Mesodermal cell (in vitro differentiated cells): ENCODE results near the gene UGT1A9.

Experiments
- H3K27ac ChIP-seq: 2 replicates; pipeline ENCODE4 v1.7.0; 2013; ENCODE audit warnings: mild to moderate bottlenecking, low read depth, low read length, moderate library complexity; ENCODE audit not compliant: severe bottlenecking
- H3K36me3 ChIP-seq: 2 replicates; pipeline ENCODE4 v1.7.1; 2013; ENCODE audit warnings: mild to moderate bottlenecking, low read length, moderate library complexity; ENCODE audit not compliant: control insufficient read depth, insufficient read depth
- H3K4me1 ChIP-seq: one replicate; pipeline ENCODE4 v1.7.1; 2013; ENCODE audit warnings: mild to moderate bottlenecking, low read length; ENCODE audit not compliant: insufficient read depth, control insufficient read depth, poor library complexity, severe bottlenecking
- H3K4me3 ChIP-seq: 2 replicates; pipeline ENCODE4 v1.7.0; 2013; ENCODE audit warnings: low read length, control low read depth, mild to moderate bottlenecking; ENCODE audit not compliant: insufficient read depth, poor library complexity, severe bottlenecking; ENCODE audit errors: extremely low read depth
- H3K9me3 ChIP-seq: 2 replicates; pipeline ENCODE4 v1.7.1; 2013; ENCODE audit warnings: mild to moderate bottlenecking, low read length, moderate library complexity; ENCODE audit not compliant: control insufficient read depth
- WGBS, 2 experiments: methylation state at CpG; one replicate each; pipeline ENCODE4 v1.1.5; 2013; ENCODE audit warnings: missing lambda C conversion rate in 2 of 2; ENCODE audit not compliant: insufficient coverage in 2 of 2; 5-methylcytosine and 5-hydroxymethylcytosine counted together

The UGT1A9 gene

DNA sequence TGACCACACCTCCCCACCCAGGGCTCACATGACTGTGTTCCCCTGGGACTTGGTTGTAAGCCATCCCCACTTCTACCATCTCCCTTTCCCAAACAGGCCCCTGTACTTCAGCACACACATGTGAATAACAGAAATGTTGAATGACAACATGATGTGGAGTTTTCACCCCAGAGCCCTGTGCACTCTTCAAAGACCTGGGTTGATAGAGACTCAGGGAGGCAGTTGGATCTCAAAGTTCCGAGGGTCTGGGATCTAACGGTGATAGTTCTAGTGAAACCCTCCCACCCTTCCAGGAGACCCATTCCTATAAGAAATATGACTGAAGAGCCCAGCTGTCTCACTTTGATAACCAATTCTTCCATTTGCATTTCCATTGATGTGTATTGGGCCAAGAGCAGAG, 106.3 kb downstream of the UGT1A9 start, which contains the start of gene MROH2A:
MROH2A (plus strand) TSS at position 301 of the 400 bp plus-strand sequence. CDS start 1,029 bp downstream, outside the sequence.
- H3K4me3 ChIP-seq: no peak within 1 kb of the TSS
- no peaks in the 10 kb centered on the region for H3K4me1 ChIP-seq
- H3K9me3 ChIP-seq: peaks cover 4% of the 10 kb centered on the region
- no peak within 1 kb of the TSS for H3K27ac ChIP-seq
- 50 to 80% methylated on average over 1 to 2 of the region's 2 CpGs for WGBS, 2 experiments
- no peaks in the 10 kb centered on the region for H3K36me3 ChIP-seq

DNA sequence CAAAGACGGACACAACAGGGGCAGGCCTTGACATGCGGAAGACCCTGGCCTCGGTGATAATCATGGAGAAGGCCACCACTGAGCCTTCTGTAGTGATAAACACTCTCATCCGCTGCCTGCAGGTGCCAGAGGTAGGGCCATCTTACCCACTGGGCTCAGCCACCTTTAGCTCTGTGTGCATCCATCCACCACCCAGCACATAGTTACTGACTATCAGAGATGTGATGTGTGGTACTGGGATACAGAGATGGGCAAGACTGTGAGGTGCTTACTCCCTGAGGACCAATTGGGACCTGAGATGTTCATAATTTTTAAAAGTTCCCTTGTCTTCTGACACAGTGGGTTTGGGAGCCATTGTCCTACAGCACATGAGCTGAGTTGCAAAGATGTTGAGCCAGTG, 108.0 kb downstream of the UGT1A9 start:
- H3K4me3 ChIP-seq: no peak overlapping the region

DNA sequence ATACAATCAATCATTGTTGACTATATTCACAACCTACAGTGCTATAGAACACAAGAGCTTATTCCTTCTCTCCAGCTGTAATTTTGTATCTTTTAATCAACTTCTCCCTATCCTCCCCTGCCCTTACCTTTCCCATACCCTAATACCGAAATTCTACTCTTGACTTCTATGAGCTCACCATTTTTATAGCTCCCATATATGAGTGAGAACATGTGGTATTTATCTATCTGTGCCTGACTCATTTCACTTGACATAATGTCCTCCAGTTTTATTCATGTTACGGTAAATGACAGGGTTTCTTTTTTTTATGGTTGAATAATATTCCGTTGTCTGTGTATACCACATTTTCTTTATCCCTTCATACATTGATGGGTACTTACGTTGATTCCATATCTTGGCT, 109.1 kb downstream of the UGT1A9 start:
- H3K4me3 ChIP-seq: no peak overlapping the region
- H3K9me3 ChIP-seq: peaks cover 4% of the 10 kb centered on the region
- no peaks in the 10 kb centered on the region for H3K36me3 ChIP-seq
- H3K27ac ChIP-seq: no peak overlapping the region
- WGBS, 2 experiments: no CpG with 5 or more reads among the region's 4 CpGs
- H3K4me1 ChIP-seq: no peaks in the 10 kb centered on the region

More for the DNA sequence above, 108.0 kb downstream of the UGT1A9 start:
- Histone ChIP-seq H3K27ac (no peak overlapping the region), H3K36me3 (no peaks in the 10 kb centered on the region), H3K9me3 (peaks cover 4% of the 10 kb centered on the region), H3K4me1 (no peaks in the 10 kb centered on the region)
- 91 to 96% methylated on average over 3 of the region's 4 CpGs for WGBS, 2 experiments

DNA sequence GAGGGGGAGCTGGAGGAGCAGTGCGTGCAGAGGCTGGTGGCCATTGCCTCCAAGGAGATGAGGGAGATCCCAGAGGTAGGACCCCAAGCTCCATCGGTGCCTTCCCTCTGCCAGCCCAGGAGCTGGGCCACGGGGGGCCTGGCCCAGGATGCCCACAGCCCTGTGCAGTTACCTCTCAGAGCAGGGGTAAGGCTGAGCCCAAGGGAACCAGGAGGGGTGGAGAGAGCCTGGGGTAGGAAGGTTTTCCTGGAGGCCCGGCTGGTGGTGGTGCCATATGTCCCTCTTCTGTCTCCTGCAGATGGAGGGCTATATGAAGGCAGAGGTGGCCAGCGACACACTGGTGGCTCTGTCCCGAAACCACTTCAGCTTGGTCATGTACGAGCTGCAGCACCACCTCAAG, 117.9 kb downstream of the UGT1A9 start:
- 91 to 94% methylated on average over 4 to 6 of the region's 7 CpGs for WGBS, 2 experiments
- Histone ChIP-seq H3K4me1 (no peaks in the 10 kb centered on the region), H3K4me3 (no peak overlapping the region), H3K9me3 (no peaks in the 10 kb centered on the region), H3K36me3 (no peaks in the 10 kb centered on the region), H3K27ac (no peak overlapping the region)

DNA sequence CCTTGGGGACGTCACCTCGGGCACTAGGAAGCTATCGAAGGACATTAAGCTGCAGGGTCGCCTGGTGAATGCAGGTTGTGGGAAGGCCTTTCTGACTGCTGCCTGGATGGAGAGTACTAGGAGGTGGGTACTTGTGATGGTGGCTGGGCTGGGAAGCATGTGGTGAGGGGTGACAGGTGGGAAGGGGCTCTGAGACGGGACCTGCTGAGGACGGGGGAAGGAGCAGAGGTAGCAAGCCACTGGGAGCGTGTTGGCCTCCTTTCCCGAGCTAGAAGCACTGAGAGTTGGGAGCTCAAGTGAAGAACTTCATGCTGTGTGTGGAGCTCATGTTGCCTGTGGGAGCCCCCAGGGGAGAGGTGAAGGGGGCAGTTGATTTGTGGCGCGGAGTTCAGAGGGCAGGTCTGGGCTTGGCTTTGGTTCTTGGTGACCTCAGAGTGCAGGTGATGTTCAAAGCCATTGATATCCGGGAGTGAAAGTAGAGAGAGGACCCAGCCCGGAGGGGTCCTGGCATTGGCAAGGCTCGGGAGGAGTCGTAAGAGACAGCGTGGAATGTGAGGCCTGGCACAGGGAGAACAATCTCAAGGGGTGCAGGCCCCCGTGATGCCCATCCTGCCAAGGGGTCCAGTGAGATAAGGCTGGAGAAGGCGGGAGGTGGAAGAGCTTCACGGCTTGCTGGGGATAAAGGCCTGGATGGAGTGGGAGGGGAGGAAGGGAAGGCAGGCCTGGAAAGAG, 119.6 kb downstream of the UGT1A9 start:
- H3K9me3 ChIP-seq: no peaks in the 10 kb centered on the region
- no peaks in the 10 kb centered on the region for H3K36me3 ChIP-seq
- no peak overlapping the region for H3K4me3 ChIP-seq
- no peaks in the 10 kb centered on the region for H3K4me1 ChIP-seq
- H3K27ac ChIP-seq: no peak overlapping the region
- WGBS, 2 experiments: 93 to 94% methylated on average over 12 to 18 of the region's 18 CpGs

DNA sequence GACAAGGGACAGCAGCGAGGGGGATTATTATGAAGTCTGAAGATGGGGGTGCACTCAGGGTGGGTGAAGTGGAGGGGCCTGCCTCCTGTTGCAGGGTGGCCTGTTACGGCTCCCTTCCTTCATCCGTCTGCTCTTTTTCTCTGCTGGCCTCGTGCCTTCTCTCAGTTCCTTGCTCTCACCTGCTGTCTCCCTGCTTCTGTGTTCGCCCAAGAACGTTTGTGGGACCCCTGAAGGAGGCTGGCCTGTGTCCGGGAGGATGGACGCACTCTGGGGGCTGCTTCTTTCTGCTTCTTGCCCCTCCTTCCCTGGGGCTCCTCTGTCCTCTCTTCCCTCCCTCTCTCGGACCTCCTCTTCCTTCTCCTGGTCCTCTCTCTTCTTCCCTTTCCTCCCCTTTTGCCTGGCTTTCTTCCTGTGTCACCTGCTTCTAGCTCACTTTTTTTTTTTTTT, 120.2 kb downstream of the UGT1A9 start:
- H3K27ac ChIP-seq: no peak overlapping the region
- H3K36me3 ChIP-seq: no peaks in the 10 kb centered on the region
- H3K4me3 ChIP-seq: no peak overlapping the region
- no peaks in the 10 kb centered on the region for H3K9me3 ChIP-seq
- 82 to 92% methylated on average over 9 of the region's 9 CpGs for WGBS, 2 experiments
- H3K4me1 ChIP-seq: no peaks in the 10 kb centered on the region

DNA sequence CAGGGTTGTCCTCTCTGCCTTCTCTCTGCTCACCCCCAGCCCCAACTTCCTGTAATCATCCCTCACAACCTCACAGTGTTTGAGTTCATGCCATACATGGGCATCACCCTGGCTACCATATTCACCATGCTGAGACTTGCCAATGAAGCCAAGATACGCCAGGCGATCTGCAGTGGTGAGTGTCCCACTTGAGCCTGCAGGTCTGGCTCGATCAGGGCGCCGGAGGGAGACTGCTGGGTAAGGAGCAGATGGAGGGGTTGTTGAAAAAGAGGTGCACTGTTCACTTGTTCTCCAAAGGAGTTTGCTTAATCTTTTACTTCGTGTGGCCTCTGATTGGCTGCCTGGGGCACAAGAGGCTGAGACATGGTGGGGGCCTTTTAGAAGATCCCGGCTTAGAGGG, 121.0 kb downstream of the UGT1A9 start:
- no peaks in the 10 kb centered on the region for H3K4me1 ChIP-seq
- 87 to 99% methylated on average over 7 of the region's 7 CpGs for WGBS, 2 experiments
- no peak overlapping the region for H3K27ac ChIP-seq
- H3K36me3 ChIP-seq: no peaks in the 10 kb centered on the region
- no peak overlapping the region for H3K4me3 ChIP-seq
- no peaks in the 10 kb centered on the region for H3K9me3 ChIP-seq

DNA sequence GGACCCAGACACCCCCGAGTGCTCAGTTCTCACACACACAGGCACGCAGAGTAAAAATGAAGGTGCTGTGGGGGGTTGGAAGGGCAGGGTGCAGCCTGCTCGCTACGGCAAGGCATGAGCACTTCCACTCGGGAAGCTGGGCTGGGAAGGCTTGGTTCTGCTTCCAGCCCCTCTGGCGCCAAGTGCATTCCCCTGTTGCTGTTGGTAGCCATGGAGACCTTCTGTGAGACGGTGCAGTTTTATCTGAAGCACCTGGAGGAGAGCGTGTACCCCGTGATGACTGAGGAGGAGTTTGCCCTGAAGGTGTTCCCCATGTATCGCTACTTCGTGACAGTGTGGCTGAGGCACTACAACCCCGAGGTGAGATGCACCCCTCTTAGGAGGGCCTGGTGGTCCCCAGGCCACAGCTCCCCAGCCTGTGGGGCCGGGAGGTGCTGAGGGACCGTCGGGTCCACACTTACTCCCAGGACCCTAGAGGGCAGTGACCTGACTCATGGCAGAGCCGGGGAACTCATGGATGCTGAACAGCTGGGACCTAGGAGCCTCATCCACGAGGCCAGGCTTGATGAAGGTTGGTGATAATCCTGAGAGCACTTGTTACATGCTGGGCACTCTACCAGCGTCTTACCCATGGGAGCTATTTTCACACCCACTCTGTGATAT, 121.9 kb downstream of the UGT1A9 start:
- WGBS, 2 experiments: 90 to 93% methylated on average over 14 to 16 of the region's 18 CpGs
- no peaks in the 10 kb centered on the region for H3K9me3 ChIP-seq
- H3K4me3 ChIP-seq: no peak overlapping the region
- no peaks in the 10 kb centered on the region for H3K36me3 ChIP-seq
- H3K27ac ChIP-seq: no peak overlapping the region
- no peaks in the 10 kb centered on the region for H3K4me1 ChIP-seq

DNA sequence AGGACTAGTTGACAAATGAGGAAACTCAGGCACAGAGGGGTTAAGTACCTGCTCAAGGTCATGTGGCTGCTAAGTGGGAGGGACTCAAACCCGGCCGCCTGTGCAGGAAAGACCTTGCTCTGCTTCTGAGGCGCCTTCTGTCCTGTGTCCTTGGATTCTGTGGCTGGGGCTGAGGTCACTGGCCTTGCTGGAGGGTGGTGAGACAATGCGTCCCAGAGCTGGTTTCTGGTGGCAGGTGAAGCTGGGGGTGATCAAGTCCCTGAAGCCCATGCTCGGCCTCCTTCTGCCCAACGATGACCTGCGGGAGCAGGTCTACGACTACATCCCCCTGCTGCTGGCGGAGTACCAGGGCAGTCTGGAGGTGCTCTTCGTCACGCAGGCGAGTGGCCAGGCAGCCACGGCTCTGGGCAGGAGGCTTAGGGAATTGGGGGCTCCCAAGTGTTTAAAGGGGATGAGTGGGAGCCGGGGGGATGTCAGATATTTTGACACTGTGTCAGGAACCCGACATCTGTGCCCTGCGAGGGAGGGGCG, 122.5 kb downstream of the UGT1A9 start:
- no peak overlapping the region for H3K27ac ChIP-seq
- no peak overlapping the region for H3K4me3 ChIP-seq
- H3K36me3 ChIP-seq: no peaks in the 10 kb centered on the region
- H3K4me1 ChIP-seq: no peaks in the 10 kb centered on the region
- H3K9me3 ChIP-seq: no peaks in the 10 kb centered on the region
- 90% methylated on average over 13 to 16 of the region's 17 CpGs for WGBS, 2 experiments

DNA sequence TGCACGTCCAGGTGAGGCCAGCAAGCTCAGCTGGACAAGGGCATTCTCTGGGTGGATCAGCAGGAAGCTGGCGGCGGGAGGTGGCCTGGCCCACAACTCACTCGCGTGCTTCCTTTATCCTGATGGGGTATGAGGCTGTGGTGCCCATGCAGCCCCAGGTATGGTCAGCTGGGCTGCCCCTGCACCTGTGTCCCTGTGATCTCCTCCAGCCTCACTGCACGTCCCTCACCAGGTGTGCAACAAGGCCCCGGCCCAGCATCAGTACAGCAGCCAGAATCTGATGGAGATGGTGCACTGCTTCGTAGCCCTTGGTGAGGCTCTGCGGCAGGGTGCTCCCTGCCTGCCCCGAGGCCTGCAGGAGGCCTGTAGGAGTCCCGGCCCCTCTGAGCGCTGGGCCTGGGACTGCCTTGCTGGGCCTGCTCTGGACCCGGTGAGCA, 124.1 kb downstream of the UGT1A9 start:
- 91 to 96% methylated on average over 13 of the region's 13 CpGs for WGBS, 2 experiments

DNA sequence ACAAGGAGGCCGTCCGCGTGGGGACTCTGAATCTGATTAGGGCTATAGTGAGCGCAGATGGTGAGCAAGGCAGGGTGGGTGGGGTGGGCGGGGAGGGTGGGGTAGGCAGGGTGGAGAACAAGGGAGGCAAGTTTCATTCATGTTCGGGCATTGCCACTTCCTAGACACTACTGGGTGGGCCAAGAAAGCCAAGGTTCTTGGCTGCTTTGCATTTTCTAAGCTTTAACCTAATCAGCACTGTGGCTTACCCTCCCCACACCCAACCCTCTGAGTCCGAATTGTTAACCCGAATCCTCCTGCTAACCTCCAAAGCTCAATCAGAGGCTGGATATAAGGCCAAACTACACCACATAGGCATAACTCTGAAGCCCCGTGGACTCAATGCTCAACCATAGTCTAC, 124.6 kb downstream of the UGT1A9 start:
- H3K36me3 ChIP-seq: no peaks in the 10 kb centered on the region
- H3K9me3 ChIP-seq: no peaks in the 10 kb centered on the region
- H3K4me1 ChIP-seq: no peaks in the 10 kb centered on the region
- no peak overlapping the region for H3K27ac ChIP-seq
- 90 to 100% methylated on average over 4 to 5 of the region's 9 CpGs for WGBS, 2 experiments
- H3K4me3 ChIP-seq: no peak overlapping the region

More for the DNA sequence above, 124.1 kb downstream of the UGT1A9 start:
- Histone ChIP-seq H3K27ac (no peak overlapping the region), H3K36me3 (no peaks in the 10 kb centered on the region), H3K4me3 (no peak overlapping the region), H3K4me1 (no peaks in the 10 kb centered on the region), H3K9me3 (no peaks in the 10 kb centered on the region)
